Stimulated activated naive CD8-positive, alpha-beta T cell treated with anti-CD3 and anti-CD28 coated beads, Interleukin-15, Interleukin-2, amounts not matched to agents 100 U/mL and 50 U/mL, for 24 hours (primary cell): ENCODE results near the gene PRR23A.
"Not testable (repeated sequence)": the region's sequence is repeated elsewhere in the genome, so short reads cannot be mapped to it uniquely, and the experiment has no call there.

Source experiments
- ATAC-seq: fragments of 150-1000 bp; cut with Tn5 transposase; one replicate; pipeline ENCODE4 v1.10.0; 2021
- DNase-seq: peaks from one replicate; pipeline ENCODE4 v3.0.0; 2021

Gene PRR23A

GRCh38 chr3:139006051-139006716 is at the start of gene PRR23A:
TSS of gene PRR23A (minus strand) at chr3:139006268. CDS start at chr3:139006268, 0 bp downstream.
- ATAC-seq (no peak), DNase-seq (no peak)

- ATAC-seq (no peak), DNase-seq (no peak)
Measured at GRCh38 chr3:139052802-139053600, 46.9 kb upstream of the PRR23A start.

GRCh38 chr3:139044366-139045210 is 38.5 kb upstream of the PRR23A start, which contains the start of gene PRR23C:
TSS of gene PRR23C (minus strand) at chr3:139044892. CDS start at chr3:139044620, 272 bp downstream.
- ATAC-seq (no peak), DNase-seq (no peak)

GRCh38 chr3:139043554-139044365 is 37.7 kb upstream of the PRR23A start:
- ATAC-seq (no peak), DNase-seq (no peak)

- ATAC-seq, result no peak
Measured at GRCh38 chr3:139037478-139037877, 31.4 kb upstream of the PRR23A start.

GRCh38 chr3:139032326-139033002 is 26.4 kb upstream of the PRR23A start:
- ATAC-seq, result no peak
- no peak for DNase-seq

More at GRCh38 chr3:139037478-139037877, 31.4 kb upstream of the PRR23A start:
- no peak for DNase-seq

GRCh38 chr3:139030576-139030975 is 24.5 kb upstream of the PRR23A start:
- not testable (repeated sequence) for DNase-seq, ATAC-seq

GRCh38 chr3:139024968-139025367 is 18.9 kb upstream of the PRR23A start:
- no peak for DNase-seq

GRCh38 chr3:139020868-139021234 is 14.8 kb upstream of the PRR23A start, which contains the start of gene PRR23B:
TSS of gene PRR23B (minus strand) at chr3:139020926. CDS start at chr3:139020661, 265 bp downstream.
- DNase-seq, result no peak
- no peak for ATAC-seq

More at GRCh38 chr3:139024968-139025367, 18.9 kb upstream of the PRR23A start:
- no peak for ATAC-seq

- no peak for DNase-seq
Measured at GRCh38 chr3:139020036-139020867, 14.2 kb upstream of the PRR23A start.

GRCh38 chr3:139016430-139017048 is 10.5 kb upstream of the PRR23A start:
- no peak for DNase-seq
- ATAC-seq, result no peak

More at GRCh38 chr3:139020036-139020867, 14.2 kb upstream of the PRR23A start:
- ATAC-seq, result no peak

- no peak for ATAC-seq
- DNase-seq, result no peak
Measured at GRCh38 chr3:139005356-139005993, 593 bp downstream of the PRR23A start.

- DNase-seq (no peak), ATAC-seq (no peak)
Measured at GRCh38 chr3:138995706-138996105, 10.4 kb downstream of the PRR23A start.

GRCh38 chr3:138987181-138987580 is 18.9 kb downstream of the PRR23A start:
- ATAC-seq, result no peak

GRCh38 chr3:138985932-138986331 is 20.1 kb downstream of the PRR23A start:
- no peak for ATAC-seq
- no peak for DNase-seq

More at GRCh38 chr3:138987181-138987580, 18.9 kb downstream of the PRR23A start:
- no peak for DNase-seq

GRCh38 chr3:138984816-138985215 is 21.3 kb downstream of the PRR23A start:
- DNase-seq (no peak), ATAC-seq (no peak)

GRCh38 chr3:138976047-138976446 is 30.0 kb downstream of the PRR23A start:
- ATAC-seq (no peak), DNase-seq (no peak)

GRCh38 chr3:138975351-138975750 is 30.7 kb downstream of the PRR23A start:
- ATAC-seq (no peak), DNase-seq (no peak)

GRCh38 chr3:138974462-138974861 is 31.6 kb downstream of the PRR23A start:
- DNase-seq (no peak), ATAC-seq (no peak)
